NCI-H82 treated with DMSO at 0.1 percent for 48 hours (cell line): Measurements from ENCODE around the gene TELO2.

Experiments used
- DNase-seq: peaks from one replicate; lab custom pipeline; 2025; ENCODE audit not compliant: unreplicated experiment; lab: John Stamatoyannopoulos, UW

TELO2 gene

DNA sequence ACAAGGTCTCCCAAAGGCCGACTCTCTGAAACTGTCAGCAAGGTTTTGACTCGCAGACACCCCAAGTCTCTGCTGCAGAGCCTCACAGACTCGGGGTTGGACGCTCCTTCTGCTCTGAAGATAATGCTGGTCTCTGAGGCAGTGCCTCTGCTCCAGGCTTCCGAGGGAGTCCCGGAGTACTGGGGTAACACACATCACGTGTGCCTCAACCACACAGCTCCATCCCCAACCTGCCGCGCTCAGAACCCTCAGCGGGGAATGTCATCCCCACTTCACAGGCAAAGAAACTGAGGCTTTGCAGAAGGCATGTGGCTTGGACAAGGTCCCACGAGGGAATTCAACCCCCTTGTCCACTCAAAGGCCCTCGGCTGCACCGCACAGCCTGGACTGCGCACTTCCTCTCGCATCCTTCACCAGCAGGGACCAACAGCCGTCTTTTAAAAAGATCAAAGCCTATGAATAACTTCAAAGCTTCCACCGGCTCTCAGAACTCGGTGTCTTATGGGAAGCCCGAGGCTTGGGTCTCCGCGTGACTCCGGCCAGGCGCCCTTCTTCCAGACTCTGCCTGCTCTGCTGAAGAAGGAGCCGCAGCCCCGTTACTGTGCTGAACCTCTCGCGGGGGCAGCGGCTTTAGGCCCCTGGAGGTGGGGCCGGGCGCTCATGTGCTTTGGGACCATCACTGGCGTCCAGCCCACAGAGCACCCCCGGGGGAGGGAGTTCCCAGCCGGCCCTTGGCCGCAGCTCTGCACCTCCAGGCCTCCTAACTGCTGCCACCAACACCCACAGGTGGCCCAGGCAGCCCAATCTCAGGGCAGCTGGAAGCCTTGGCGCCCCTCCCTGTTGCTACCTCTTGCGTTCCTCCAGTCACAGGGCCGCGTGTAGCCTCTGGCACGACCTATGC is 42.5 kb downstream of the TELO2 start:
- DNase-seq, result no peak

DNA sequence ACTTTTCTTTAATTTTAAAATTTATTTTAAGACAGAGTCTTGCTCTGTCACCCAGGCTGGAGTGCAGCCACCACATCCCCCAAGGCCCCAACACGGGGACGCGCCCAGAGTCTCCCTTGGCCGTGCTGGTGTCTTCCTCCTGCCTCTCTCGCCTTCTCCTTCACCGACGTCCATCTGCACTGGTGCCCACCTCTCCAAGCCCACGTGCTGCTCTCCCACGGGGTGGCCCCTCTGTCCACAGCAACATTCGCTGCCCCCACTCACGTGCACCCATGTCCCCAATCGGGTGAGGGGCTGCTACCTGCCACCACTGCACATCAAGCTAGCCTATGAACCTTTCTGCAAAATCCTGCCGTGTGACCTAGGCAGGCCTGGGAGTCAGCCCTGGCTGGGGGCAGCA is 43.4 kb downstream of the TELO2 start:
- DNase-seq, result no peak

DNA sequence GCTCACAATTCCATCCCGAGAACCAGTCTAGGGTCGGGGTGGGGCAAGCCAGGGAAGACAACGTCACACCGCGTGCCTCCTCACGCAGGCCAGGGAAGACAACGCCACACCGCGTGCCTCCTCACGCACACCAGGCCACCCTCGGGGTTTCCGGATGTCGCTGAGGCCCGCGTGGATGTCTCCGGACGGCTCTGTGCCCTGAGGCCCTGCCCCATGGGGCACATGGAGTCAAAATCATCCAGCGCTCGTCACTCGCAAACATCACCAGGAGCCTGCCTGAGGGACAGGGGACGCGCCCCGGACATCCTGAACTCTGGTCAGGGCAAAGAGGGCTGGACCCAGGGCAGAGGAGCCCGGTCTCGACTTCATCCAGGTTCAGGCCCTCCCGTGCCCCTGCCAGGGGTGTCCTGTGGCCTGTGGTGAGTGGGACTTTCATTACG is 44.0 kb downstream of the TELO2 start:
- no peak for DNase-seq

DNA sequence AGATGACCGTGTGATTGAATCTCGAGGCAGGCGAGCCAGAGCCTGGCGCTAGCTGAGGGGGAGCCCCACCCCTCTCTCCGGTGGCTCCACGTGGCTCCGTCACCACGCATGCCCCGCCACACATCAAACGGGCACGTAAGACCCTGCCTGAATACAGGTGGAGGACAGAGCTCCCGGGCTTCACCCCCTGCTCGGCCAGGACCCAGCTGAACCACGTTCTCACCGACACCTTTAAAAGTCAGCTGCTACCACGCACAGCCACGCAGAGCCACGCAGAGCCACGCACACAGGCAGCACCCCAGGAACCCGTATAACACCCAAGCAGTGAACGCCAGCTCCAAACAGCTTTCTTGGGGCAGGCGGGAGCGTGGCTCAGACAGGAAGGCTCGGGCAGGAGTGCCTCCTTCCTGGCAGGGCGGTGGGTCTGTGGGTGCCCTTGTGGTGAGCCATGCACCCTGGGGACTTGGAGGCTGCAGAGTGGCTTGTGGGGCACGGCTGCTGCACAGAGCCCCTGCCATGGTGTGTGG is 44.7 kb downstream of the TELO2 start:
- DNase-seq, result no peak

DNA sequence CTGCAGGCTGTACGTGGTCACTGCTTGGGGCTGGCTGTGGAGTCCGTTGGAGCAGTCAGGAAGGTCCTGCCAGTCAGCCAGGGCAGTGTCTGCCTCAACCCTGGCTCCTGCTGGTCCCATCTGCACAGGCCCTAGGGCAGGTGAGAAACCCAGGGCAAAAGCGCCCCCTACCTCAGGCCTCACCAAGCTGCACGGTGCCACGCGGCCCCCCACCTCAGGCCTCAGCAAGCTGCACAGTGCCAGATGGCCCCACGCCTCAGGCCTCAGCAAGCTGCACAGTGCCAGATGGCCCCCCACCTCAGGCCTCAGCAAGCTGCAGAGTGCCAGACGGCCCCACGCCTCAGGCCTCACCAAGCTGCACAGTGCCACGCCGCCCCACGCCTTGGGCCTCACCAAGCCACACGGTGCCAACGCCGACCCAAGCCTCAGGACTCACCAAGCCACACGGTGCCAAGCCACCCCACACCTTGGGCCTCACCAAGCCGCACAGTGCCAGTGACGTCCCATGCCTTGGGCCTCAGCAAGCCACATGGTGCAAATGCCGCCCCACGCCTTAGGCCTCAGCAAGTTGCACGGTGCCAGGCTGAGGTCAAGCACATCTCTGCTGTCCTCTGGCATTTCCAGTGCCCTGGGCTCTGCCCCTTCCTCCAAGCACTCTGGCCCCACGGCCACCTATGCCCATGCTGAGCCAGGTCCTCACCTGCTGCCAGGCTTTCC is 45.8 kb downstream of the TELO2 start:
- peak; percentile 76 for DNase-seq

DNA sequence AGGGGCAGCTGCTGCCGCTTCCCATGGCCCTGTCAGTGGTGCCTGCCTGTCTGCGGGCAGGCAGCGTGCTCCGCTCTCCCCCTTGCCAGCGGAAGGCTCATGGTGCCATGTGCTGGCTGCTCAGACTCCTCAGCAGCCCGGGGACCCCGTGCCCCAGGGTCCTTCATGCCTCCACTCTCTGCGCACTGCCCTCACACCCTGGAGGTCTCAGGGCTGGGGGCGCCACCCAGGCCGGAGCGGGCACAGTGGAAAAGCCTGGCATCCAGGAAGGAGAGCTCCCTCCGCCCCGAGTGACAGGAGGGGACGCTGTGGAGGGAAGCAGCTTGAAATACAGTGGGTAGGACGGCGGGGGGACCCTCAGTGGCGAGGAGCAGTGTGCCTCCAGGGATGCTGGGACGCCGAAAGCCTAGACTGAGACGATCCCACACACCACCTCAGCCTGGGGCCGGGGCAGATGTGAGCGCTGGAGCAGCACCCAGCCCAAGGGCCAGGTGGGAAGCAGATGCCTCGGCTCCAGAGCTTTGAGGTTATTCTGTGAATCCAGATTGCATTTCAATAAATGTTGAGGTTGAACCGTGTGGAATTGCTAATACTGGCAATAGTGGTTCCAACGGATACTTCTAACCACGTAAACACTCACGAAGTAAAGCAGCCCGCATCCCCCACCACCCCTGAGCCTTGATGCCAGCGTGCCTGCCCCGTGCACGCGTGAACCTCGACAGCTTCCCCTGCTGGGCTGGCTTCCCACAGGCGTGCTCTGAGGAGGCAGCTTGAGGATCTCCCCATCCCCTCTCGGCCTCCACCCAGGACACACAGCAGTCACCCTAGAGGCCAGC is 46.8 kb downstream of the TELO2 start:
- no peak for DNase-seq

DNA sequence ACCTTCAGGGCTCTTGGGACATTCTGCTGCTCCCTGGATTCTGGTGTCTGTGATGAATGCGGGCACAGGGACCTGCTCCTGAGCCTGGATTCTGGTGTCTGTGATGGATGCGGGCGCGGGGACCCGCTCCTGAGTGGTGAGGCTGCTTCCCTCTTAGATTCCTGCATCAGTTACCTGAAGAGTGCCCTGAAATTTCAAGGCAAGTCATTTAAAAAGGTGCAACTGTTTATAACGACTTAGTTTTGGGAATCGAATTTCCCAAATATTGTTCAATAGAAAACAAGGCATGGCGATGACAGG is 47.3 kb downstream of the TELO2 start:
- DNase-seq, result no peak

DNA sequence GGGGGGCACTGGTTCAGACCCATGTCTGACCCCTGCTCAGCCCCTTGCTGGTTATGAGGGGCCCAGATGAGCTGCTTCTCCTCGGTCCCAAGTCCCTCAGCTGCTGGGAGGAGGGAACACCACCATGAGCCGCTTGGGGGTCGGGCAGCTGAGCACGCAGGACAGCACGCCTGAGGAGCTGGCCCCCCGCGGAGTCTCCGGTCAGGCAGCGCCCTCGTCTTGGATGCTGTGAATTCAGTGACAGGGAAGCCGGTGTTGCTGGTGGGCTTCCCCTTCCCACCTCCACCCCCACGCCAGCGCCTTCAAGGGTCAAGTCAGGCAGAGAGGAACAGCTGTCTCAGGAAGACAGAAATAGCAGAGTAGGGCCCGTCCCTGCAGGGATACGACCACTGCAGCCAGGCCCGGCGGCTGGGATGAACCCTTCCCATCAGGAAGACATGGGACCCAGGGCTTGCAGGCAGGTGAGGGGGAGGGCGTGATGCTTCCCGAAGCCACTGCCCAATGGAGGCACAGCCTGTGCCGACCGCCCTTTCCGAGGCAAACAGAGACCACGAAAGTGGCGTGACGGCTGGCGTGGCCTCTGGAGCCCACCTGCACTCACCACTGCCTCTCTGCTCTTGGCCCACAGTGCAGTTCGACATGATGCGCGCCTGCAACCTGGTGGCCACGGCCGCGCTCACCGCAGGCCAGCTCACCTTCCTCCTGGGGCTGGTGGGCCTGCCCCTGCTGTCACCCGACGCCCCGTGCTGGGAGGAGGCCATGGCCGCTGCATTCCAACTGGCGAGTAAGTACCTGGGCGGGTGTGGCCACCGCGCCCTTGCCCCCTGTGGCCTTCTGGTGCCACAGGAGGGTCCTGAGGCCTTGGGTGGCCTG is 48.4 kb downstream of the TELO2 start:
- DNase-seq, result no peak

DNA sequence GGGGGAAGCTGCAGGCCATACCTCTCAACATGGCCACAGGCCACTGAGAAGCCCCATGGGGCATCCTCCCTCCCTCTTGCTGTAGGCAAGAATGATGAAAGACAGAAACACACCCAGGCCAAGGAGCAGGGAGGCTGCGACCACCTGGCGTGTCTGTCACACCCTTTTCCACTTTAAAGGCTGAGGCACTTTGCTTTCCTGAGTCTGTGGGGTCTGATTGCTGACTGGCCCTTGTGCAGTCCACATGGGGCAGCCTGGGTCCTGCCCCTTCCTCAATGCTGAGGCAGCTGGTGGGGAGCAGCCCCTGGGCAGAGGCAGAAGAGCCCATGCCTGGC is 49.0 kb downstream of the TELO2 start:
- DNase-seq, result no peak

DNA sequence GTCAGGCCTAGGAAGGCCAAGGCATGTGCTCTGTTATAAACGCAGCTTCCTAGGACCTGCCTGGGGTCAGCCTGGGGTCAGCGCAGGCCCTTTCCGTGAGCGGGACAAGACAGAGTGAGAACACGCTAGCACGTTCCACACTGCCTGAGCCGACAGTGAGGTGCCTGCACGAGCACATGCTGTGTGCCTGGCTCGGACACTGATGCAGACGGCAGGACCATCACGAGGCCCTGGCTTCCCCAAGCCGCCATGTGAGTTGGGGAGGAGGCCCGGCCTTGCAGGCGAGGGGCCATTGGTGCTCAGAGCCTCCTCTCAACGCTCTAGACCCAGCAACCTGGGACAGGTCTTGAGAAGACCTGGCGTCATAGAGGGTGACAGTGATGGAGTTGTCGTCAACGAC is 49.4 kb downstream of the TELO2 start:
- DNase-seq, result no peak

DNA sequence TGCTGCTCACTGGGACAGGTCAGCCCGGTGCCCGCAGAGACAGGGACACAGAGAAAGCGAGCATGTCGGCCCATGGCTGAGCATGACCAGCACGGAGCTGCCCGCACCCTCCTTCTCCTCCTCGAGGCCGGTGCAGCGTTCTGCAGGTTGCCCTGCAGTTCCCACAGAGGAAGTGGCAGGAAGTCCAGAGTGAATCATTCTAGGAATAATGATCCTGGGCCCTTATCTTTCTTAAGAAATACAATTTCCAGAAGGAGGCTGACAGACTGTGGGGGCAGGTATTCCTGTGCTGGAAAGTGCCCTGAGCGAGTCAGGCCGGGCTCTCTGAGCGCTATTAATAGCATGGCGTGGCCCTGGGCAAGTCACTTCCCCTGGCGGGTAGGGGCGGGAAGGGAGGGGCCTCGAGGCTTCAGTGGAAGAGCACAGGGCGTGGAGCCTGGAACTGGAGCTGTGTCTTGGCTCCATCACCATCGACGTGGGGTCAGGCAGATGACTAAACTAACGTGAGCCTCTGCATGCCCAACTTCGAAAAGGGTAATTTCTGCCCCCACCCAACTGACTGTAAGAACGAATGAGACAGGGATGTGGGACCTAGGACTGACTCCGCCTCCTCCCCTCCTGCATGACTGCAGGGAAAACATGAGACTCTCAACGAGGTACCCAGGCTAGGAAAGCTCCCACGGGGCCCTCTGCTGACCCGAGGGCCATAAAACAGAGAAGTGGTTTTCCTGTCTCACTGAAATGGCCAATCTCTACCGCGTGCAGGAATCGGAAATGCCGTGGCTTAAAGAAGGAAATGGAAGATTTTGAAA is 50.1 kb downstream of the TELO2 start:
- DNase-seq, result no peak

DNA sequence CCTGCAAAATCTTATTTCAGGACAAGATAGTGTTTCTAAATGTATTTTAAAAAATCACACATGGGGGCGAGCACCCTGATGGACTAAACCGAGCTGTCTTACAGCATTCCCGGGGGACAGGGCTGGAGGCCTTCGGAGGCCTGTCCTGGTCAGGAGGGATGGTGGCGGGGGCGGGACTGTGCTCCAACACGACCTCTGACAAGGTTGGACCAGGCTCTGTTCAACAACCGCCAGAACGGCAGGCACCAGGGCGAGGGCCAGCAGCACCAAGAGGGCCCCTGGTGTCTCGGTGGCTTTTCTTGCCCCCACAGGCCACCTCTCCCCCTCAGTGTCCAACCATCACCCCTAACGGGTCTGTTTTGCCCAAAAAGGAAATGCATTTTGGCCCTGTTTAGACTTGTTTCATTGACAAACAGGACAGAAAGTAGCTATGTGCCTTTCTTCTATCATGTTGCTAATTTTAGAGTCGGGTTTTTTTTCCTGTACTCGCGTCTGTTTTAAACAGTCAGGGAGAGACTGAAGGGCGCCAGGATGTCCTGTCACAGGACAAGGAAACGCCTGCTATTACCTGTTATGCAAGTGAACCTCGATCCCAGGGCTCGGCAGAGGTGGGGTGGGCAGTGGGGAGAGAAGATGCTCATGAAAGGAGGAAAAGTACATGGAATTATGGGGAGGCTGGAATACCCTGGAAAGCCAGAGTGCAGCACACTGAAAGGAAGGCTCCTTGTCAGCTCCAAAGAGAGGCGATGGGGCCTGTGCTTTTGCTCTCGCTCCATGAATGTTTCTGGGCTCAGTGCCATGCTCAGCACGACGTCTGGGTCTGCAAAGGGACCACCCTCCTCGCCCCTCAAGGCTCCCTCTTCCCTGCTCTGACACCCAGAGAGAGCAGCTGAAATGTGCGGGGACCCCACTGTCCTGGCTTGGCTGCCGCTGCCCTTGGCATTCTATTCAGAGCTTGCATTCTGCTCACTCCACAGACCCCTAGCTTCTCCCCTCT is 52.2 kb downstream of the TELO2 start:
- DNase-seq, result no peak

DNA sequence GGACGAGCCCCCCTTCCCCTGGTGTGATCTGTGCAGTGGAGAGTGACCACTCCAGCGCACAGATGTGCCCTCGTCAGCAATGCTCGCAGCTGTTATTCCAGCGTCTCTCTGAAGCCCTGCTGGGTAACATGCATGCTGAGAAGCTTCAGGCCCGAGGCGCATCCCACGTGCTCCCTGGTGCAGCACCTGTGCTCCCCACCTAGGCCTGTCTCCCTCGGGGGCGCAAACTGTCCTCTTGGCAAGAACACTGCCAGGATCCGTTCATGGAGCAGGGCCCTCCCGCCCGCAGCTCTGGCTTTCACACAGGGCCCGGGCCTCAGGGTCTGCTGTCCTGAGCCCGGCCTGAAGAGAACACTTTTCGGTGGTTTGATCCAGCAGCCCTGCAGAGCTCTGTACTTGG is 53.3 kb downstream of the TELO2 start:
- DNase-seq, result no peak

DNA sequence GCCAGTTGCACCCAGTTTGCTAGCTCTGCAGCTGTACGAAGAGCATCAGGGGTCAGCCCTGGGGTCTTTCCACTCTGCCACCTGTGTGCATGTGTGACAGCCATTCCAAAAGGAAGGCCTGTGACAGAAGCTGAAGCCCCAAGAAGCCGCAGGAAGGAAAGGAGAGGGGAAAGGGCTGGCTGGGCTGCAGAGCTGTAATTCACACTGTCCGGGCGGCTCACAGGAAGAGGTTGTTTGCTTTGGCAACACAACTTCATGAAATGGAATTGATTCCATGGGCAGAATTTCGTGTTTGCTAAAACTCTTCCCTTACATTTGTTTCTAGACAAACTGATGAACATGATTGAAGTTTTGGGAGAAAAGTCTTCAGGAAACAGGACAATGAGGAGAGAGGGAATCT is 55.1 kb downstream of the TELO2 start:
- DNase-seq, result no peak

DNA sequence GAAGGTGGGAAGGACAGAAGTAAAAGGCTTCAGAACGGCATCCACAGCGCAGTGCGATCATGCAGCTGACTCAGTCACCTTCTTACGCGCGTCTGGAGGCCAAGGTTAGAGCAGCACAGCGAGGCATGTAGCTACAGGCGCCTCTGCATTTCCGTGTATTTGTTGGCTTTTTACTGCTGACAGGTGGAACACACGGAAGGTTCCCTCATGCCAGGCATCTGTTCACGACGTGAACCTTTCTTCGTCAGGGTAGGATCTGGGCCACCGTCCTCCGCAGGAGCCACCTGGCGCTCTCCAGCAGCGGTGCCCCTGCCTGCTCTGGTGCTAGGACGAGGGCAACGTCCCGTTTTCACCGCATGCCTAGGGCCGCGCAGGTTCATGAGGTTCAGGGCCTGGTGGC is 55.6 kb downstream of the TELO2 start:
- DNase-seq, result no peak

DNA sequence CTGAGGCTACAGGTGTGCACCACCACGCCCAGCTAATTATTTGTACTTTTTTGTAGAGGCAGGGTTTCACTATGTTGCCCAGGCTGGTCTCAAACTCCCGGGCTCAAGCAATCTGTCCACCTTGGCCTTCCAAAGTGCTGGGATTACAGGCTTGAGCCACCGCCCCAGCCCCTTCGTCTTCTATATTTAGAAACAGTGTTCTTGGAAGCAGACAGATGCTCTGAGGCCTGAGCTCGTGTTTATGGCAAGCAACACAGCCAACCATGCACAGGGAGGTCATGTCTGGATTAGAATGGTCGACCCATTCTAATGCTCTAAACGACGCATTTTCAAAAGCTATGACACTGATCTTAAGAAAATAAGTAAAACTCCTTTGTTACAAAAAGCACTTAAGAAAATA is 56.9 kb downstream of the TELO2 start:
- peak; percentile 22 for DNase-seq

DNA sequence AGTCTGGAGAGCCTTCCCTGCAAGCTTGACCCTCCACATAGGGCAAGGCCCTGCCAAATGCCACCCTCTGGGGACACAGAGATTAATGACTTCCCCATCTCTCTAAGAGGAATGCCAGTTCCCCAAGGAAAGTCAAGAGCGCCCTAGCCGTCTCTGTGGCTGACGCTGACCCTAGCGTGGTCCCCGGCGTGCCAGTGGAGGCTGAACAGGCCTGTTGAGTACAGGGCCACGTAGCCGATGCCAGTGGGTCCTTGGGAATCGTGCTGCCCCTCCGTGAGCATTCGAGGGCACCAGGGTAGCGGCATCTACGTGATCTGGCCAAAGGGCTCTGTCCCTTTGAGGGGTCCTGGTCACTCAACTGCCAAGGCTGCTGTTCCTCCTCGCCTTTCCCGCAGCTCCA is 57.5 kb downstream of the TELO2 start:
- no peak for DNase-seq

DNA sequence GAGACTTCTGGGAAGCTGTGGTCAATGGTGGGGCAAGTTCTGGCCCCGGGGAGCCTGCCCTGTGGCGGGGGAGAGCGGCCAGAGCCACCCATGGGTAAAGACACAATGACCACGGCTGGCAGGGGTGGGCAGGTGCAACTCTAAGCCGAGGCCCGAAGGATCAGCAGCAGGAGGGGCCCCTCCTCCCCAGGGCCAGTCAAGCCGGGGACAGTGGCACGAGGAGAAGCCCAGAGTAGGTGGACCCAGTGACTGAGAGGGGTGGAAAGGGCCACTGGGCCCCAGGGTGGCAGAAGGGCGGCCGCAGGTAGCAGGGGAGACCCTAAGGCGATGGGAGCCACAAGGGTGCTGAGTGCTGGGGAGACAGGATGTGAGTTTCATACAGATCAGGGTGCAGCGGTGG is 58.0 kb downstream of the TELO2 start:
- no peak for DNase-seq

DNA sequence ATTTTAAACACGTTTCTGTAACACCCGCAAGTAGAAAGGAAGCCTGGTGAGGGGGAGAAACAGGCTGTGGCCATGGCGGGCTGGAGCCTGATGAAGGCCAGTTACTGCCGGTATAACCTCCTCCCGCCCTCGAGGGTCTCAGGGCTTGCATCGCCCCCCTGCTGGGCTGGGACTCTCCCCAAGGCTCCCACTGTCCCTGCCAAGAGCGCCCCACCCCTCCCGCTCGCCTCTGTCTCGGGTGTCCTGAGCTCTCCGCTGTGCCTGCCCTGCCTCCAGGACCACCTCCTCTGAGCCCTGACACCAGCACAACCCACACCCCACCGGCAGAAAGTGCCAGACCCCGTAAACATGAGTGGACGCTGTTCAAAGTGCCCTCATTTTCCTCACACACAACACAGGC is 59.0 kb downstream of the TELO2 start:
- DNase-seq, result no peak
